HEK293 (cell line): ENCODE results near the gene MTMR11.
A peak's percentile ranks its signal among the peaks of the same experiment; 100 is the strongest.

Source experiments
- FEZF1 ChIP-seq: fragments of 450-650 bp; formaldehyde crosslinking; IDR thresholded peaks from 2 replicates; pipeline ENCODE4 v1.5.1; 2016; ENCODE audit warnings: missing biosample characterization, missing genetic modification characterization
- GLI2 ChIP-seq: fragments of 450-650 bp; formaldehyde crosslinking; IDR thresholded peaks from 2 replicates; pipeline ENCODE4; 2017; ENCODE audit warnings: missing biosample characterization, missing genetic modification characterization, low read depth, borderline replicate concordance
- HOXA7 ChIP-seq: sonication (generic); formaldehyde crosslinking; IDR thresholded peaks from 2 replicates; pipeline ENCODE4 v1.8.1; 2022; ENCODE audit warnings: missing genetic modification reagents, borderline replicate concordance
- KLF1 ChIP-seq: fragments of 450-650 bp; formaldehyde crosslinking; IDR thresholded peaks from 2 replicates; pipeline ENCODE4 v1.5.1; 2016; ENCODE audit warnings: missing biosample characterization, missing genetic modification characterization
- YY1 ChIP-seq: fragments of 450-650 bp; formaldehyde crosslinking; IDR thresholded peaks from 2 replicates; pipeline ENCODE4 v1.5.1; 2018; ENCODE audit warnings: missing biosample characterization, missing genetic modification characterization
- ZFP3 ChIP-seq: fragments of 450-650 bp; formaldehyde crosslinking; IDR thresholded peaks from 2 replicates; pipeline ENCODE4 v1.5.1; 2016; ENCODE audit warnings: low read depth, missing biosample characterization, missing genetic modification characterization
- ZNF112 ChIP-seq: fragments of 450-650 bp; formaldehyde crosslinking; IDR thresholded peaks from 2 replicates; pipeline ENCODE4 v1.5.0; 2017; ENCODE audit warnings: missing biosample characterization, missing genetic modification characterization
- ZNF114 ChIP-seq: fragments of 450-650 bp; formaldehyde crosslinking; IDR thresholded peaks from 2 replicates; pipeline ENCODE4 v1.5.0; 2017; ENCODE audit warnings: missing biosample characterization, missing genetic modification characterization
- ZNF146 ChIP-seq: fragments of 450-650 bp; formaldehyde crosslinking; IDR thresholded peaks from 2 replicates; pipeline ENCODE4 v1.5.1; 2016; ENCODE audit warnings: missing biosample characterization, missing genetic modification characterization
- ZNF2 ChIP-seq: fragments of 450-650 bp; formaldehyde crosslinking; IDR thresholded peaks from 2 replicates; pipeline ENCODE4 v1.5.1; 2016; ENCODE audit warnings: missing biosample characterization, missing genetic modification characterization
- ZNF221 ChIP-seq: fragments of 450-650 bp; formaldehyde crosslinking; IDR thresholded peaks from 2 replicates; pipeline ENCODE4 v1.5.1; 2017; ENCODE audit warnings: missing biosample characterization, missing genetic modification characterization, borderline replicate concordance
- ZNF24 ChIP-seq: fragments of 450-650 bp; formaldehyde crosslinking; IDR thresholded peaks from 2 replicates; pipeline ENCODE4 v1.5.1; 2016; ENCODE audit warnings: missing biosample characterization, missing genetic modification characterization
- ZNF292 ChIP-seq: fragments of 450-650 bp; formaldehyde crosslinking; IDR thresholded peaks from 2 replicates; pipeline ENCODE4 v1.5.1; 2016; ENCODE audit warnings: low read depth, missing biosample characterization, missing genetic modification characterization, borderline replicate concordance
- ZNF341 ChIP-seq: fragments of 450-650 bp; formaldehyde crosslinking; IDR thresholded peaks from 2 replicates; pipeline ENCODE4; 2016; ENCODE audit warnings: low read depth, missing biosample characterization, missing genetic modification characterization
- ZNF433 ChIP-seq: fragments of 450-650 bp; formaldehyde crosslinking; IDR thresholded peaks from 2 replicates; pipeline ENCODE4 v1.5.1; 2016; ENCODE audit warnings: missing biosample characterization, missing genetic modification characterization, low read depth
- ZNF561 ChIP-seq: fragments of 450-650 bp; IDR thresholded peaks from 2 replicates; pipeline ENCODE4 v1.5.1; 2018; ENCODE audit warnings: missing biosample characterization, missing genetic modification characterization, borderline replicate concordance
- ZNF596 ChIP-seq: fragments of 450-650 bp; IDR thresholded peaks from 2 replicates; pipeline ENCODE4 v1.5.0; 2018; ENCODE audit warnings: missing biosample characterization, mild to moderate bottlenecking, missing genetic modification characterization, moderate library complexity
- ZNF624 ChIP-seq: fragments of 450-650 bp; formaldehyde crosslinking; IDR thresholded peaks from 2 replicates; pipeline ENCODE4 v1.5.1; 2017; ENCODE audit warnings: missing biosample characterization, missing genetic modification characterization
- ZNF677 ChIP-seq: fragments of 450-650 bp; IDR thresholded peaks from 2 replicates; pipeline ENCODE4 v1.5.0; 2018; ENCODE audit warnings: missing biosample characterization, mild to moderate bottlenecking, missing genetic modification characterization, moderate library complexity
- ZNF701 ChIP-seq: fragments of 450-650 bp; formaldehyde crosslinking; IDR thresholded peaks from 2 replicates; pipeline ENCODE4 v1.5.1; 2016; ENCODE audit warnings: missing biosample characterization, missing genetic modification characterization
- ZNF830 ChIP-seq: fragments of 450-650 bp; IDR thresholded peaks from 2 replicates; pipeline ENCODE4 v1.5.0; 2018; ENCODE audit warnings: missing biosample characterization, missing genetic modification characterization, low read depth, mild to moderate bottlenecking, moderate library complexity
- TF ChIP-seq, protein P1 (sequence below): fragments of 450-650 bp; formaldehyde crosslinking; conservative IDR thresholded peaks from 2 replicates; pipeline ENCODE4 v1.5.1; 2016; ENCODE audit warnings: low read depth, missing biosample characterization, missing genetic modification characterization
- TF ChIP-seq, protein P2 (sequence below): fragments of 450-650 bp; formaldehyde crosslinking; IDR thresholded peaks from 2 replicates; pipeline ENCODE4 v1.5.1; 2016; ENCODE audit warnings: missing biosample characterization, missing genetic modification characterization
- TF ChIP-seq, protein P3 (sequence below): fragments of 450-650 bp; formaldehyde crosslinking; IDR thresholded peaks from 2 replicates; pipeline ENCODE4 v1.5.1; 2016; ENCODE audit warnings: missing biosample characterization, missing genetic modification characterization
- TF ChIP-seq, protein P4 (sequence below): fragments of 450-650 bp; formaldehyde crosslinking; IDR thresholded peaks from 2 replicates; pipeline ENCODE4 v1.5.1; 2016; ENCODE audit warnings: missing biosample characterization, missing genetic modification characterization
- TF ChIP-seq, protein P5 (sequence below): fragments of 450-650 bp; formaldehyde crosslinking; IDR thresholded peaks from 2 replicates; pipeline ENCODE4 v1.5.1; 2016; ENCODE audit warnings: missing biosample characterization, missing genetic modification characterization
- TF ChIP-seq, protein P6 (sequence below): fragments of 450-650 bp; formaldehyde crosslinking; IDR thresholded peaks from 2 replicates; pipeline ENCODE4 v1.5.1; 2016; ENCODE audit warnings: missing biosample characterization, missing genetic modification characterization

MTMR11 gene

DNA sequence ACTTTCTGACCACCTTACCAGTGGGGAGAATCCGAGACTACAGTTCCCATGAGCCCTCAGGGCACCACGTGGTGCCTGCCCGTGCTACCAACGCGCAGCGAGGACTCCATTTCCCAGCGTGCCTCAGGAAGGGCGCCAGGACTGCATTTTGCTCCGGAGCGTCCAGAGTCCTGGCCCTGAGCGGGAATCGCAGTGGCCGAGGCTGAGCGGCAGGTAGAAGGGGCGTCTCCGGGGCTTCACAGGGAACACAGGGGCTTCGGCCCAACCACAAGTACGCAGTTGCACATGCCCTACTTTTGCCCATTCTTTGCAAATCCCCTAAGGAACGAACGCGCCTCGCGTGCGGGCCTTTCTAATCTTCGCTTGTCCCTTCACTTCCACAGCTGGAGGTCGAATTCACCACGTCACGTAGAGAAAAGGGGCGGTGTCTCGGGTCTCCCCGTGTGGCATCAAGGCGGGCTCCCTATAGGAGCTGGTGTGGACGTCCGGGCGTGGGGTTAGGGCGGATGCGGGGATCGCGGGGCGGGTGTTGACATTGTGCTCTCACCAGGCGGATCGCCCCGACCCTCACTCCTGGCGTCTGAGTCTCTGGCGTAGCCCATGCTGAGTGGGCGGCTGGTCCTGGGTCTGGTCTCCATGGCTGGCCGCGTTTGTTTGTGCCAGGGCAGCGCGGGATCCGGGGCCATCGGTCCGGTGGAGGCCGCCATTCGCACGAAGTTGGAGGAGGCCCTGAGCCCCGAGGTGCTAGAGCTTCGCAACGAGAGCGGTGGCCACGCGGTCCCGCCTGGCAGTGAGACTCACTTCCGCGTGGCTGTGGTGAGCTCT is 37.0 kb downstream of the MTMR11 start, which contains the start of gene BOLA1 (continued):
- TF ChIP-seq ZNF292 (tag by site-specific recombination) (no peak), ZNF701 (no peak), ZNF114 (tag by site-specific recombination) (no peak), HOXA7 (CRISPR knock-in tag) (no peak), ZNF830 (no peak), ZNF112 (no peak), ZNF146 (tag by site-specific recombination) (no peak), ZNF561 (tag by site-specific recombination) (peak; percentile 95), ZNF596 (tag by site-specific recombination) (no peak), ZNF433 (no peak), ZNF341 (tag by site-specific recombination) (no peak), ZNF24 (0 out of 2 replicates have a peak, but pooled peaks have one; percentile 68), ZFP3 (tag by site-specific recombination) (no peak), KLF1 (peak; percentile 48), GLI2 (no peak), FEZF1 (tag by site-specific recombination) (no peak), ZNF221 (tag by site-specific recombination) (no peak), ZNF624 (tag by site-specific recombination) (no peak), ZNF2 (tag by site-specific recombination) (no peak; the same call in none of the 2 replicates), ZNF677 (tag by site-specific recombination) (no peak), YY1 (tag by site-specific recombination) (peak; percentile 76)
- TF ChIP-seq, protein P1, sequence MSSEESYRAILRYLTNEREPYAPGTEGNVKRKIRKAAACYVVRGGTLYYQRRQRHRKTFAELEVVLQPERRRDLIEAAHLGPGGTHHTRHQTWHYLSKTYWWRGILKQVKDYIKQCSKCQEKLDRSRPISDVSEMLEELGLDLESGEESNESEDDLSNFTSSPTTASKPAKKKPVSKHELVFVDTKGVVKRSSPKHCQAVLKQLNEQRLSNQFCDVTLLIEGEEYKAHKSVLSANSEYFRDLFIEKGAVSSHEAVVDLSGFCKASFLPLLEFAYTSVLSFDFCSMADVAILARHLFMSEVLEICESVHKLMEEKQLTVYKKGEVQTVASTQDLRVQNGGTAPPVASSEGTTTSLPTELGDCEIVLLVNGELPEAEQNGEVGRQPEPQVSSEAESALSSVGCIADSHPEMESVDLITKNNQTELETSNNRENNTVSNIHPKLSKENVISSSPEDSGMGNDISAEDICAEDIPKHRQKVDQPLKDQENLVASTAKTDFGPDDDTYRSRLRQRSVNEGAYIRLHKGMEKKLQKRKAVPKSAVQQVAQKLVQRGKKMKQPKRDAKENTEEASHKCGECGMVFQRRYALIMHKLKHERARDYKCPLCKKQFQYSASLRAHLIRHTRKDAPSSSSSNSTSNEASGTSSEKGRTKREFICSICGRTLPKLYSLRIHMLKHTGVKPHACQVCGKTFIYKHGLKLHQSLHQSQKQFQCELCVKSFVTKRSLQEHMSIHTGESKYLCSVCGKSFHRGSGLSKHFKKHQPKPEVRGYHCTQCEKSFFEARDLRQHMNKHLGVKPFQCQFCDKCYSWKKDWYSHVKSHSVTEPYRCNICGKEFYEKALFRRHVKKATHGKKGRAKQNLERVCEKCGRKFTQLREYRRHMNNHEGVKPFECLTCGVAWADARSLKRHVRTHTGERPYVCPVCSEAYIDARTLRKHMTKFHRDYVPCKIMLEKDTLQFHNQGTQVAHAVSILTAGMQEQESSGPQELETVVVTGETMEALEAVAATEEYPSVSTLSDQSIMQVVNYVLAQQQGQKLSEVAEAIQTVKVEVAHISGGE, result peak; percentile 73
- TF ChIP-seq, protein P2, sequence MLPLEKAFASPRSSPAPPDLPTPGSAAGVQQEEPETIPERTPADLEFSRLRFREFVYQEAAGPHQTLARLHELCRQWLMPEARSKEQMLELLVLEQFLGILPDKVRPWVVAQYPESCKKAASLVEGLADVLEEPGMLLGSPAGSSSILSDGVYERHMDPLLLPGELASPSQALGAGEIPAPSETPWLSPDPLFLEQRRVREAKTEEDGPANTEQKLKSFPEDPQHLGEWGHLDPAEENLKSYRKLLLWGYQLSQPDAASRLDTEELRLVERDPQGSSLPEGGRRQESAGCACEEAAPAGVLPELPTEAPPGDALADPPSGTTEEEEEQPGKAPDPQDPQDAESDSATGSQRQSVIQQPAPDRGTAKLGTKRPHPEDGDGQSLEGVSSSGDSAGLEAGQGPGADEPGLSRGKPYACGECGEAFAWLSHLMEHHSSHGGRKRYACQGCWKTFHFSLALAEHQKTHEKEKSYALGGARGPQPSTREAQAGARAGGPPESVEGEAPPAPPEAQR (tag by site-specific recombination), result no peak
- TF ChIP-seq, protein P3, sequence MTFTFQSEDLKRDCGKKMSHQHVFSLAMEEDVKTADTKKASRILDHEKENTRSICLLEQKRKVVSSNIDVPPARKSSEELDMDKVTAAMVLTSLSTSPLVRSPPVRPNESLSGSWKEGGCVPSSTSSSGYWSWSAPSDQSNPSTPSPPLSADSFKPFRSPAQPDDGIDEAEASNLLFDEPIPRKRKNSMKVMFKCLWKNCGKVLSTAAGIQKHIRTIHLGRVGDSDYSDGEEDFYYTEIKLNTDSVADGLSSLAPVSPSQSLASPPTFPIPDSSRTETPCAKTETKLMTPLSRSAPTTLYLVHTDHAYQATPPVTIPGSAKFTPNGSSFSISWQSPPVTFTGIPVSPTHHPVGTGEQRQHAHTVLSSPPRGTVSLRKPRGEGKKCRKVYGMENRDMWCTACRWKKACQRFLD (tag by site-specific recombination), result no peak
- TF ChIP-seq, protein P4, sequence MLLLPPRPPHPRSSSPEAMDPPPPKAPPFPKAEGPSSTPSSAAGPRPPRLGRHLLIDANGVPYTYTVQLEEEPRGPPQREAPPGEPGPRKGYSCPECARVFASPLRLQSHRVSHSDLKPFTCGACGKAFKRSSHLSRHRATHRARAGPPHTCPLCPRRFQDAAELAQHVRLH (tag by site-specific recombination), result peak; percentile 74
- TF ChIP-seq, protein P5, sequence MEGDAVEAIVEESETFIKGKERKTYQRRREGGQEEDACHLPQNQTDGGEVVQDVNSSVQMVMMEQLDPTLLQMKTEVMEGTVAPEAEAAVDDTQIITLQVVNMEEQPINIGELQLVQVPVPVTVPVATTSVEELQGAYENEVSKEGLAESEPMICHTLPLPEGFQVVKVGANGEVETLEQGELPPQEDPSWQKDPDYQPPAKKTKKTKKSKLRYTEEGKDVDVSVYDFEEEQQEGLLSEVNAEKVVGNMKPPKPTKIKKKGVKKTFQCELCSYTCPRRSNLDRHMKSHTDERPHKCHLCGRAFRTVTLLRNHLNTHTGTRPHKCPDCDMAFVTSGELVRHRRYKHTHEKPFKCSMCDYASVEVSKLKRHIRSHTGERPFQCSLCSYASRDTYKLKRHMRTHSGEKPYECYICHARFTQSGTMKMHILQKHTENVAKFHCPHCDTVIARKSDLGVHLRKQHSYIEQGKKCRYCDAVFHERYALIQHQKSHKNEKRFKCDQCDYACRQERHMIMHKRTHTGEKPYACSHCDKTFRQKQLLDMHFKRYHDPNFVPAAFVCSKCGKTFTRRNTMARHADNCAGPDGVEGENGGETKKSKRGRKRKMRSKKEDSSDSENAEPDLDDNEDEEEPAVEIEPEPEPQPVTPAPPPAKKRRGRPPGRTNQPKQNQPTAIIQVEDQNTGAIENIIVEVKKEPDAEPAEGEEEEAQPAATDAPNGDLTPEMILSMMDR (tag by site-specific recombination), result no peak
- TF ChIP-seq, protein P6, sequence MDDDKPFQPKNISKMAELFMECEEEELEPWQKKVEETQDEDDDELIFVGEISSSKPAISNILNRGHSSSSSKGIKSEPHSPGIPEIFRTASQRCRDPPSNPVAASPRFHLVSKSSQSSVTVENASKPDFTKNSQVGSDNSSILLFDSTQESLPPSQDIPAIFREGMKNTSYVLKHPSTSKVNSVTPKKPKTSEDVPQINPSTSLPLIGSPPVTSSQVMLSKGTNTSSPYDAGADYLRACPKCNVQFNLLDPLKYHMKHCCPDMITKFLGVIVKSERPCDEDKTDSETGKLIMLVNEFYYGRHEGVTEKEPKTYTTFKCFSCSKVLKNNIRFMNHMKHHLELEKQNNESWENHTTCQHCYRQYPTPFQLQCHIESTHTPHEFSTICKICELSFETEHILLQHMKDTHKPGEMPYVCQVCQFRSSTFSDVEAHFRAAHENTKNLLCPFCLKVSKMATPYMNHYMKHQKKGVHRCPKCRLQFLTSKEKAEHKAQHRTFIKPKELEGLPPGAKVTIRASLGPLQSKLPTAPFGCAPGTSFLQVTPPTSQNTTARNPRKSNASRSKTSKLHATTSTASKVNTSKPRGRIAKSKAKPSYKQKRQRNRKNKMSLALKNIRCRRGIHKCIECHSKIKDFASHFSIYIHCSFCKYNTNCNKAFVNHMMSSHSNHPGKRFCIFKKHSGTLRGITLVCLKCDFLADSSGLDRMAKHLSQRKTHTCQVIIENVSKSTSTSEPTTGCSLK (tag by site-specific recombination), result no peak
